Endodermal cell (in vitro differentiated cells): ENCODE data around the gene NRG2. TPM values are rescaled to one million over a fixed set of nuclear protein-coding genes. Genes with fewer than 3 reads are reported as not detected.

Source experiments
- DNase-seq: peaks from one replicate; pipeline ENCODE4 v3.0.0-alpha.2; 2017
- H3K27ac ChIP-seq: 2 replicates; pipeline ENCODE4 v1.5.1; 2013; ENCODE audit warnings: mild to moderate bottlenecking, low read depth, low read length, moderate library complexity
- H3K27me3 ChIP-seq: 2 replicates; pipeline ENCODE4 v1.6.1; 2013; ENCODE audit warnings: mild to moderate bottlenecking, low read length, moderate library complexity; ENCODE audit not compliant: insufficient read depth, control insufficient read depth, poor library complexity, severe bottlenecking
- H3K36me3 ChIP-seq: 2 replicates; pipeline ENCODE4 v1.7.0; 2013; ENCODE audit warnings: mild to moderate bottlenecking, low read length, moderate library complexity; ENCODE audit not compliant: control insufficient read depth, insufficient read depth
- H3K4me1 ChIP-seq: one replicate; pipeline ENCODE4 v1.7.0; 2013; ENCODE audit warnings: low read length; ENCODE audit not compliant: control insufficient read depth, insufficient read depth
- H3K4me3 ChIP-seq: 2 replicates; pipeline ENCODE4 v1.5.1; 2013; ENCODE audit warnings: mild to moderate bottlenecking, low read length, moderate library complexity
- H3K9ac ChIP-seq: 2 replicates; pipeline ENCODE4 v1.6.1; 2013; ENCODE audit warnings: mild to moderate bottlenecking, low read length, moderate library complexity; ENCODE audit not compliant: poor library complexity, severe bottlenecking; ENCODE audit errors: extremely low read depth
- H3K9me3 ChIP-seq: 2 replicates; pipeline ENCODE4 v1.6.1; 2013; ENCODE audit warnings: mild to moderate bottlenecking, low read length, moderate library complexity; ENCODE audit not compliant: control insufficient read depth
- H3K27ac Mint-ChIP-seq: 2 replicates; pipeline ENCODE4 v1.8.0; 2020; ENCODE audit warnings: mixed read lengths
- H3K27me3 Mint-ChIP-seq: 2 replicates; pipeline ENCODE4 v1.8.0; 2021; ENCODE audit warnings: mild to moderate bottlenecking, mixed read lengths; ENCODE audit not compliant: insufficient read depth
- H3K36me3 Mint-ChIP-seq: 2 replicates; pipeline ENCODE4 v1.8.0; 2020; ENCODE audit warnings: low read depth, mixed read lengths
- H3K4me1 Mint-ChIP-seq: 2 replicates; pipeline ENCODE4 v1.8.0; 2020; ENCODE audit warnings: mixed read lengths
- H3K4me3 Mint-ChIP-seq: 2 replicates; pipeline ENCODE4 v1.8.0; 2020; ENCODE audit warnings: mild to moderate bottlenecking, moderate library complexity, mixed read lengths
- H3K9me3 Mint-ChIP-seq: 2 replicates; pipeline ENCODE4 v1.8.0; 2020; ENCODE audit warnings: mild to moderate bottlenecking, mixed read lengths
- CTCF ChIP-seq: fragments of 200-600 bp; sonication (generic); conservative IDR thresholded peaks from 2 replicates; pipeline ENCODE4 v1.5.0; 2021; ENCODE audit warnings: antibody characterized with exemption, mild to moderate bottlenecking
- WGBS, 2 experiments: methylation state at CpG; one replicate each; pipeline versions ENCODE4 v1.1.5 to v1.1.7; 2013; ENCODE audit warnings: missing lambda C conversion rate in 2 of 2, mixed read lengths in 1 of 2; ENCODE audit not compliant: insufficient coverage in 1 of 2, insufficient read length in 1 of 2; 5-methylcytosine and 5-hydroxymethylcytosine counted together
- total RNA-seq, 2 donors: library from RNA; stranded (reverse); fragmentation: NEBNext Ultra II Directional in 1 of 2; extraction: Animal tissue kit (Norgen Biotek cat#: 25700) in 1 of 2; gene quantifications; 2 replicates in 1 of 2; 3 replicates in 1 of 2; pipeline ENCODE4 v1.2.1, GENCODE V29; 2021

The NRG2 gene
- total RNA-seq, 2 donors from 2014 or later: 10.8 to 12.5 TPM

- DNase-seq: no peak
- Mint-ChIP-seq H3K36me3 (peaks cover 3% of the 10 kb centered on the region), H3K27me3 (peaks cover 42% of the 10 kb centered on the region), H3K4me1 (no peaks in the 10 kb centered on the region), H3K4me3 (no peak overlapping the region), H3K27ac (no peak overlapping the region), H3K9me3 (peaks cover 1% of the 10 kb centered on the region)
- H3K27ac ChIP-seq: no peak overlapping the region
- no peak for TF ChIP-seq CTCF
- H3K27me3 ChIP-seq: no peaks in the 10 kb centered on the region
- peaks cover under 1% of the 10 kb centered on the region for H3K9me3 ChIP-seq
- 85% methylated on average over 1 of the region's 1 CpG; no CpG with 5 or more reads in 1 of the 2 experiments for WGBS, 2 experiments
- no peak overlapping the region for H3K4me3 ChIP-seq
- no peak overlapping the region for H3K9ac ChIP-seq
- no peaks in the 10 kb centered on the region for H3K36me3 ChIP-seq
- no peaks in the 10 kb centered on the region for H3K4me1 ChIP-seq
Measured at GRCh38 chr5:139870677-139871076, 172.4 kb downstream of the NRG2 start.

GRCh38 chr5:139869042-139869790 is 173.9 kb downstream of the NRG2 start:
- no peak overlapping the region for H3K9ac ChIP-seq
- Mint-ChIP-seq H3K36me3 (no peaks in the 10 kb centered on the region), H3K27me3 (peaks cover 47% of the 10 kb centered on the region)

GRCh38 chr5:139867581-139867980 is 175.5 kb downstream of the NRG2 start:
- peaks cover 43% of the 10 kb centered on the region for H3K27me3 Mint-ChIP-seq

More at GRCh38 chr5:139869042-139869790, 173.9 kb downstream of the NRG2 start:
- no peak for DNase-seq
- 88 to 100% methylated on average over 3 to 9 of the region's 9 CpGs for WGBS, 2 experiments
- Histone ChIP-seq H3K27me3 (no peaks in the 10 kb centered on the region), H3K4me1 (no peaks in the 10 kb centered on the region), H3K36me3 (no peaks in the 10 kb centered on the region), H3K9me3 (no peaks in the 10 kb centered on the region), H3K27ac (no peak overlapping the region), H3K4me3 (no peak overlapping the region)
- Mint-ChIP-seq H3K9me3 (no peaks in the 10 kb centered on the region), H3K4me3 (no peak overlapping the region), H3K27ac (no peak overlapping the region), H3K4me1 (no peaks in the 10 kb centered on the region)
- TF ChIP-seq CTCF: no peak

More at GRCh38 chr5:139867581-139867980, 175.5 kb downstream of the NRG2 start:
- Histone ChIP-seq H3K4me3 (no peak overlapping the region), H3K9me3 (no peaks in the 10 kb centered on the region), H3K9ac (no peak overlapping the region), H3K36me3 (no peaks in the 10 kb centered on the region), H3K27me3 (no peaks in the 10 kb centered on the region), H3K27ac (no peak overlapping the region), H3K4me1 (no peaks in the 10 kb centered on the region)
- no peak for DNase-seq
- Mint-ChIP-seq H3K27ac (no peak overlapping the region), H3K36me3 (no peaks in the 10 kb centered on the region), H3K4me1 (no peaks in the 10 kb centered on the region), H3K4me3 (no peak overlapping the region), H3K9me3 (no peaks in the 10 kb centered on the region)
- TF ChIP-seq CTCF: no peak
